HFF-Myc (cell line): ENCODE measurements around the gene NLRP10.
"Not testable (repeated sequence)": the region's sequence is repeated elsewhere in the genome, so short reads cannot be mapped to it uniquely, and the experiment has no call there.

Experiments used
- DNase-seq: peaks from one replicate; pipeline ENCODE4 v3.0.0-alpha.2; 2011; ENCODE audit warnings: low read depth; ENCODE audit errors: extremely low read depth
- H3K4me3 ChIP-seq: replicated peaks from 2 replicates; pipeline ENCODE4 v1.5.1; 2011; ENCODE audit warnings: low read depth, mild to moderate bottlenecking, control low read depth, low read length
- TF ChIP-seq, protein P1 (sequence below): IDR thresholded peaks from 2 replicates; pipeline ENCODE4 v1.5.1; 2012; ENCODE audit warnings: mild to moderate bottlenecking, low read depth, low read length, control low read depth; ENCODE audit errors: missing control alignments

The NLRP10 gene

DNA sequence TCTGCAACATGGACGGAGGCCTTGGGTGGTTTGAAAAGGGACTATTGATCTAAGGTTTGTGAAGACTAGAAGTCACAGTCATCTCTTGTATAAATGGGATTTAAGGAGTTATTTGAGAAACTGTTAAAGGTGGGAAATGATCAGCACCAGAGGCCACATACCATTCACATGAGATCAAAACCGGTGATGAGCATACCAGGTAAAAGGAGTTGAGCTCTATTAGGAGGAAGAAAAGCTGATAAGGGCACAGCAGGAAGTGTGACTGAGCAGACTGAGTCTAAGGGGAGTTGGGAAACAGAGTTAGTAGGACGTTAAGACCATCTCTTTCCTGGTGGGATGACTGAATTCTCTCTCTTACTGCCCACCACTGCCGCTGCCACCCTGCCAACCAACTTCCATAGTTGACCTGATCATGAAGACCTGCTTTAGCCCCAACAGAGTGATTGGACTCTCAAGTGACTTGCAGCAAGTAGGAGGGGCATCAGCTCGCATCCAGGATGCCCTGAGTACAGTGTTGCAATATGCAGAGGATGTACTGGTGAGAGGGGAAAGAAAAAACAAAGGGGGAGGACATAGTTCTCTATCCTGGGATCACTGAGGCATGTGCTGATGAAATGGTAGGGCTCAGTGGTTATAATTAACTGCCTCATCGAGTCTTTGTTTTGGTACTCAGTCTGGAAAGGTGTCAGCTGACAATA is 29.5 kb upstream of the NLRP10 start:
- DNase-seq, result no peak
- H3K4me3 ChIP-seq, result no peak overlapping the region
- TF ChIP-seq, protein P1, sequence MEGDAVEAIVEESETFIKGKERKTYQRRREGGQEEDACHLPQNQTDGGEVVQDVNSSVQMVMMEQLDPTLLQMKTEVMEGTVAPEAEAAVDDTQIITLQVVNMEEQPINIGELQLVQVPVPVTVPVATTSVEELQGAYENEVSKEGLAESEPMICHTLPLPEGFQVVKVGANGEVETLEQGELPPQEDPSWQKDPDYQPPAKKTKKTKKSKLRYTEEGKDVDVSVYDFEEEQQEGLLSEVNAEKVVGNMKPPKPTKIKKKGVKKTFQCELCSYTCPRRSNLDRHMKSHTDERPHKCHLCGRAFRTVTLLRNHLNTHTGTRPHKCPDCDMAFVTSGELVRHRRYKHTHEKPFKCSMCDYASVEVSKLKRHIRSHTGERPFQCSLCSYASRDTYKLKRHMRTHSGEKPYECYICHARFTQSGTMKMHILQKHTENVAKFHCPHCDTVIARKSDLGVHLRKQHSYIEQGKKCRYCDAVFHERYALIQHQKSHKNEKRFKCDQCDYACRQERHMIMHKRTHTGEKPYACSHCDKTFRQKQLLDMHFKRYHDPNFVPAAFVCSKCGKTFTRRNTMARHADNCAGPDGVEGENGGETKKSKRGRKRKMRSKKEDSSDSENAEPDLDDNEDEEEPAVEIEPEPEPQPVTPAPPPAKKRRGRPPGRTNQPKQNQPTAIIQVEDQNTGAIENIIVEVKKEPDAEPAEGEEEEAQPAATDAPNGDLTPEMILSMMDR, result no peak

DNA sequence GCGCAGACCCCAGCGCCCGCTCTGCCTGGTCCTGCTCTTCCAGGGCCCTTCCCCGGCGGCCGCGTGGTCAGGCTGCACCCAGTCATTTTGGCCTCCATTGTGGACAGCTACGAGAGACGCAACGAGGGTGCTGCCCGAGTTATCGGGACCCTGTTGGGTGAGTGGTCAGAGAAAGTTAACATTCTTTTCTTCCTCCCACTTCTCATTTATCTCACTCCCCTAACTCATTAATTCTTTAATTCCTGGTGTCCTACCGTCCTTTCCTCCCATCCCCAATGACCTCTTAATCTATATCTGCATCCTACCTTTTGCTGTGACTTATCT is 22.3 kb upstream of the NLRP10 start:
- DNase-seq, result not testable (repeated sequence)
- peak overlapping the region; percentile 94 for H3K4me3 ChIP-seq

DNA sequence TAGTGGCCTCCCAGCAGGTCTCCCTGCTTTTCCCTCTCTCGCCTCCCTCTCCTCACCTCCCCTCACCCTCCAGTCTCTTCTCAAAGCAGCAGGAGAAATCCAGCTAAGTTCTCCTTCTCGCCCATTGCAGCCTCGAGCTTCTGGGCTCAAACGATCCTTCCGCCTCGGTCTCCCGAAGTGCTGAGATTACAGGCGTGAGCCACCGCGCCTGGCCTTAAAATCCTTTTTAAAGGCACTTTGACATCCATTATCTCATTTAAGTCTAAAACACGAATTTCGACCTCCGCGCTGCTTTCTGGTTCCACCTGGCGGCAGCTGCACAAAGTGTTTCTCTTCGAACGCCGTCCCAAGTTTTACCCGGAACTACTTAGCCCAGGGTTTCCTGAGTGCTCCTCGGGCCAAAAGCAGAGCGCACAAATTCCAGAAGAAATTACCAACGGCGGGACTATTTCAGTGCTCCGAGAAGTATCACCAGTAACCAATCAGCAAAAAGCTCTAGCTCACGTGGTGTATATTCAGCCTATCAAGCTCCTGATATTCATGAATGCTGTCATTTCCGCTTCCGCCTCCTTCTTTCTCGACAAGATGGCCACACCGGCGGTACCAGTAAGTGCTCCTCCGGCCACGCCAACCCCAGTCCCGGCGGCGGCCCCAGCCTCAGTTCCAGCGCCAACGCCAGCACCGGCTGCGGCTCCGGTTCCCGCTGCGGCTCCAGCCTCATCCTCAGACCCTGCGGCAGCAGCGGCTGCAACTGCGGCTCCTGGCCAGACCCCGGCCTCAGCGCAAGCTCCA is 21.7 kb upstream of the NLRP10 start, which contains the start of gene EIF3F:
TSS of gene EIF3F (plus strand) at position 570 of the 792 bp plus-strand sequence. CDS start at position 586, 16 bp downstream.
- H3K4me3 ChIP-seq, result peak within 1 kb of the TSS; percentile 94
- TF ChIP-seq, protein P1, result peak; percentile 83
- peak; percentile 100 for DNase-seq

DNA sequence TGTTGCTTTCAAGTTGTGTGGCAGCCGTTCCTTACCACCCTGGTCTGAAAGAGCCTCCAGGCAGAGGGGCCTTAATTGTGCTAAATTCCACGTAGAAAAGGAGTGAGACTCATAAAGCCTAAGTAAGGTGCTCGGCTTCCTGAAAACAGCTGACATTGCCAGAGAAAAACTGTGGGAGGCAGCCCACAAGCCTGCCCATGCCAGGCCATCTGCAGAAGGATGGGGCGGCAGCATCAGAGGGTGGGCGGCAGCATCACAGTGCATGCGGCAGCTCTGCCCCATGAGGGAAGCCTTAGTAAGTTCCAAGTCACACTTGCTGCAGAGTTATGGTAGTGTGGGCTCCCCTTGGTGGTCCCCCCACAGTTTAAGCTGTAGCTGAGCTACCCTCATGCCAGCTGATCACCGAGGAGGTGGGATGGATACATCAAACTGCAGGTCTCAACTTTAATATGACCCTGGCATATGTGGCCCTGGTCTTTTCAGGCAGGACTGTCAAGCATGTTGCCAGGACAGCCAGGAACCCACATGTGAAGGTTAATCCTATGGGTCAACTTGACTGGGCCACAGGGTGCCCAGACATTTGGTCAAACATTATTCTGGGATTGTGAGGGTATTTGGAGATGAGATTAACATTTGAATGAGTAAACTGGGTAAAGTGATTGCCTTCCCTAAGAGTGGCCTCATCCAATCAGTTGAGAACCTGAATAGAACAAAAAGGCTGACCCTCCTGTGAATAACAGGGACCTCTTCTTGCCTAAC is 18.8 kb upstream of the NLRP10 start:
- TF ChIP-seq, protein P1, result no peak
- H3K4me3 ChIP-seq, result no peak overlapping the region
- no peak for DNase-seq

DNA sequence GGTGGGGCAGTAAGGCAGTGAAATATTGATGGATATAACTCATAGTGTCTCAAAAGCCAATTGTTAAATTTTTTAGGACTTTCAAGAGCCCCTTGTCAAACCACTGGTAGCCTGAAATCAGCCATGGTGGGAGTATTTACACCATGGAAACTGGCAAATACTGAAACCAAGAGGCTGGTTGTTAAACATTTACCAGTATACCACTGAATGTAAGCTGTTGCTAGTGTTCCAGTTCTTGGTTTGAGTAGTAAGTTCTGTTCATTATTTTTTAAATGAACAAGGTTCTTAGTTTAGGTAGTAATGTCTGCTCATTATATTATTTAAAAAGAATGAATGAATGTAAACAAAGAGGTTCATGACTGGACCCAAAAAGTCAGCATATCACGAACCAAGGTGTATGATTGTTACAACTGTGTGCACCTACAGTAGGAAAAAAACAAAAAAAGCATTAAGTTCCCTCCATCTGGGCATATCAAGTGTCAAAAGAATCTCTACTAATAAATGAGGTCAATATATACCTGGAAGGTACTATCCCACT is 17.4 kb upstream of the NLRP10 start:
- no peak for DNase-seq
- H3K4me3 ChIP-seq, result no peak overlapping the region
- TF ChIP-seq, protein P1, result no peak

DNA sequence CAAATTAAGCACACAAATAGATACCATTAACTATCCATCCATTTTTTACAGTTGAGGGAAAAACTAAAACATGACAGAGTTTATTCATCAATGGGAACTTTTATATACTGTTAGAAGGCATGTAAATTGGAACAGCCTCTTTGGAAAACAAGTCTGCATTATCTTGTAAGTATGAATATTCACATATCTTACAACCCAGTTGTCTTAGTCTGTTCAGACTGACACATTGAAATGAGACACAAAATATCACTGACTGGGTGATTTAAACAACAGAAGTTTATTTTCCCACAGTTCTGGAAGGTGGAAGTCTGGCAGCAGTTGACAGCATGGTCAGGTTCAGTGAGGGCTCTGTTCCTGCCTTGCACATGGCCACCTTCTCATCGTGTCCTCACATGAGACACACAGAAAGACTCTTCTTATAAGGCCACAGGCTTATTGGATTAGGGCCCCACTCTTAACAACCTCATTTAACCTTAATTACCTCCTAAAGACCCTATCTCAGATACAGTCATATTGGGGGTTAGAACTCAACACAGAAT is 16.4 kb upstream of the NLRP10 start:
- H3K4me3 ChIP-seq, result no peak overlapping the region
- TF ChIP-seq, protein P1, result no peak
- no peak for DNase-seq
